Stimulated activated CD8-positive, alpha-beta memory T cell treated with anti-CD3 and anti-CD28 coated beads, Interleukin-2, amount 100 ng/mL, for 1 hour (primary cell): ENCODE data around the gene TMEM141.
A peak's percentile ranks its signal among the peaks of the same experiment; 100 is the strongest.

Experiments used
- DNase-seq, 2 donors: peaks; one replicate each; pipeline ENCODE4 v3.0.0-alpha.2; 2020; ENCODE audit warnings: low read depth in 2 of 2

TMEM141 gene

GRCh38 chr9:136790640-136791515 is at the start of gene TMEM141:
Gene TMEM141 (plus strand): TSS chr9:136791344. CDS start chr9:136791371, 27 bp downstream.
- DNase-seq: peak; percentile 99 to 100

- DNase-seq: no peak
Observed at GRCh38 chr9:136741883-136742571, 49.1 kb upstream of the TMEM141 start.

GRCh38 chr9:136742591-136743391 is 48.4 kb upstream of the TMEM141 start, which contains the start of gene LCN10:
Gene LCN10 (minus strand): TSS chr9:136742940. CDS start chr9:136742903, 37 bp downstream.
- no peak for DNase-seq

GRCh38 chr9:136743639-136744211 is 47.4 kb upstream of the TMEM141 start:
- DNase-seq: no peak

DNA sequence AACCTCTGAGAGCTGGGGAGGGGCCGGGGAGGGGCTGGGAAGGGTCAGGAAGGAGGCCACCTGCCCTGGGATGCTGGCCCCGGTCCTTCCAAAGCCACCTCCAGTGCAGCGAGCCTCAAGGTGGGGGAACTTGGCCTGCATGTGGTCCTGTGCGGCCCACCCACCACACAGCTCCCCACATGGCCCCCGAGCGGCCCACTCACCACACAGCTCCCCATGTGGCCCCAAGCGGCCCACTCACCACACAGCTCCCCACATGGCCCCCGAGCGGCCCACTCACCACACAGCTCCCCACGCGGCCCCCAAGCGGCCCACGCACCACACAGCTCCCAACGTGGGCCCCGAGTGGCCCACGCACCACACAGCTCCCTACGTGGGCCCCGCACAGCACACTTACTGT is 46.4 kb upstream of the TMEM141 start:
- DNase-seq: no peak

DNA sequence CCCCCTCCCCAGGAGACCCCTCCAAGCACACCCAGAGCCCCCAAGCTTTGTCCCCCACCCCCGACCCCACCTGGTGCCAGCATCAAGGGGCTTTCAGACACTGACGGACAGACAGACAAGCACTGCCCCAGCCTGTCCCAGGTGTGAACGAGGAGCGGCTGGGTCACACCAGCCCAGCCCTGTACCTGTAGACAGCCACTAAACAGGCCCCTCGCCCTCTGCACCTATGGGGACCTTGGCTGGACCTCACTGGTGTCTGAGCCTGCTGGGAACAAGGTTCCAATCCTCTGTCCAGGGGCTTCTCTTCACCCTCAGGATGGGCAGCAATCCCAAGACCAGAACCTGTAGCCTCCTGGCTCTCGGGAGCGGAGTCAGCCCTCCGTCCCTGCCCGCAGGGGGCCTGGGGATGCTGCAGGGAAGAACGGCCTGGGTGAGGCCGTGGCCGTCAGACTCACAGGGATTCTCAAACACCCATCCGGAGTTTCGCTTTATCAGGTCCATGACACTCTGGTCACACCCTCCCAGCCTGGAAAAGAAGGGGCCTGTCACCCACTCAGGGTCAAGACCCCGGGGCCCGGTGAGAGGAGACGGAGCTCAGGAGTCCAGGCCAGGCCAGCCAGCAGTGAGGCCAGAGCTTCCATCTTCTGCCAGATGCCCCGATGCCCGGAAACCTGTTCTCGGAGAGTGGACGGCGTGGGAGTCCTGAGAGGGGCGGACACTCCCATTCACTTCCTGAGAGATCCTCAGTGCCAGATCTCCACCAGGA is 45.6 kb upstream of the TMEM141 start:
- DNase-seq: no peak

GRCh38 chr9:136746155-136746490 is 45.0 kb upstream of the TMEM141 start:
- no peak for DNase-seq

GRCh38 chr9:136746621-136747020 is 44.5 kb upstream of the TMEM141 start:
- no peak for DNase-seq

DNA sequence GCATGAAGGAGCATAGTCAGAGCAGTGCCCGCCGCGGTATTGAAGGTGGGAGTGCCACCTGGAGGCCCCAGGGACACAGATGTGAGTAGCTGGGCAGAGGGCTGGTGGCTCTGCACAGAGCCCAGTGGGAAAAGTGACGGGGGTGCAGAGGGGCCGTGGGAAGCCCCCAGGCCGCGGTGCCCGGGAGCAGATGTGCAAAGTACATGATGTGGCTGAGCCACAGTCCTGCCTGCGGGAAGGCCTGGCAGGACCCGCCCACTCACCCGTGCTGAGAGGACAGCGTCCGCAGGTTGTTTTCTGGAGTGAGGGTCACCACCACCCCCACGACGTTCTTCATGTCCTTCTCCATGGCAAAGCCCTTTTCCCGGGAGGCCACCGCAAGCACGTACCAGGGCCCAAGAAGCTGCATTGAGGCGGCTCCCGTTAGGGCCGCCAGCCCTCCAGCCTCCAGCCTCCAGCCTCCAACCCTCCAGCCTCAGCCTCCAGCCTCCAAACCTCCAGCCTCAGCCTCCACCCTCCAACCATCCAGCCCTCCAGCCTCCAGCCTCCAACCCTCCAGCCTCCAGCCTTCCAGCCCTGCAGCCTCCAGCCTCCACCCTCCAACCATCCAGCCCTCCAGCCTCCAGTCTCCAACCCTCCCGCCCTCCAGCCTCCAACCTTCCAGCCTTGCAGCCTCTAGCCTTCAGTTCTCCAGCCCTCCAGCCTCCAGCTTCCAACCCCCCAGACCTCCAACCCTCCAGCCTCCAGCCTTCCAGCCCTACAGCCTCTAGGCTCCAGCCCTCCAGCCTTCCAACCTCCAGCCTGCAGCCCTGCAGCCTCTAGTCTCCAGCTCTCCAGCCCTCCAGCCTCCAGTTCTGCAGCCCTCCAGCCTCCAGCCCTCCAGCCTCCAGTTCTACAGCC is 43.7 kb upstream of the TMEM141 start:
- no peak for DNase-seq

- DNase-seq: no peak
Observed at GRCh38 chr9:136748201-136748600, 42.9 kb upstream of the TMEM141 start, which contains the start of gene LCN6. Gene LCN6 (minus strand): TSS chr9:136748525. CDS start chr9:136748483, 42 bp downstream.

GRCh38 chr9:136748666-136749611 is 42.2 kb upstream of the TMEM141 start:
- DNase-seq: no peak

DNA sequence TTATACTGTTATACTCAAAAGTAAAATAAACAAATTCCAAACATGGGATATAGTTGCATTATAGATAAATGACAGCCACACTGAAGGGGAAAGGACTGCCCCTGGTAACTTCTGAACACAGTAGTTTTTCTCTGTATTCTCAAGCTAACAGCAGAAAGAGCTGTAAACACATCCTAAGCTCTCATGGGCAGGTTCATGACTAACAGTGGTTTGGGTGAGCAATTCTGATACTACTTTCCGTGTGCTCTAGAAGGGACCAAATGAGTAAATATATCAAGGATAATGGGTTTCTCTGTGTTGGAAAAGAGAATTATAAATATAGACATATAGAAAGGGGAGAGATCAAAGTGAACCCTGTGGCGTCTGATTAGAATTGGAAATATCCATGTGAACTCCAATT is 40.6 kb upstream of the TMEM141 start:
- DNase-seq: no peak

GRCh38 chr9:136751244-136751643 is 39.9 kb upstream of the TMEM141 start:
- DNase-seq: no peak

DNA sequence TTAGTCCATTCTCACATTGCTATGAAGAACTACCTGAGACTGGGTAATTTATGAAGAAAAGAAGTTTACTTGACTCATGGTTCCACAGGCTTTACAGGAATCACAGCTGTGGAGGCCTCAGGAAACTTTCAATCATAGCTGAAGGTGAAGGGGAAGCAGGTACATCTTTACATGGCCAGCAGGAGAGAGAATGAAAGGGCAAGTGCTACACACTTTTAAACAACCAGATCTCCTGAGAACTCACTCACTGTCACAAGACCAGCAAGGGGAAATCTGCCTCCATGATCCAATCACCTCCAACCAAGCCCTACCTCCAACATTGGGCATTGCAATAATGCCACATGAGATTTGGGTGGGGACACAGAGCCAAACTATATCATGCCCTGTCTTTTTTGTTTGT is 39.3 kb upstream of the TMEM141 start:
- DNase-seq: no peak

GRCh38 chr9:136753371-136754058 is 37.6 kb upstream of the TMEM141 start:
- DNase-seq: no peak

DNA sequence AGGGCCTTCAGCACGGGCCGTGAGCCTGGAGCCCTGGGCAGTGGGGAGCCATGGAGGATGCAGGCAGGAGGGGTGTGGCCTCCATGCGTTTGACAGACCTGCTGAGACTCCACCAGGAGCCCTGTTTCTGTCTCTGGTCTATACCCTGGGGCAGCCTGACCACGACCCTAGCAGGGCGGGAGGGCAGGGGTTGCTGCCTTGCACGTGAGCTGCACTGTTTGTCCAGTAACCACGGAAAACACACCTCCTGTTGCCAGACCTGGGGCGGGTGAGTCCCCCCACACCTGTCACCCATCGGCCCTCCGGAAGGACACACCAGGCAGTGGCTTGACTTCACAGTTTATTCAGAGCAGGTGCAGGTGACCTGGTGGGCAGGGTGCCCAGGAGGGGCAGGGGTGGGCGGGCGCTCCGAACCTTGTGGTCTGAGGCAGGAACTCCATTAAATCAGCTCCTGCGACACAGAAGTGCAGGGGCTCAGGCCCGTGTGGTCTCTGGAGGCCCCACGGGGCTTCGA is 37.0 kb upstream of the TMEM141 start:
- DNase-seq: no peak

- no peak for DNase-seq
Observed at GRCh38 chr9:136754626-136755301, 36.4 kb upstream of the TMEM141 start.
